Stimulated activated CD4-positive, alpha-beta T cell treated with anti-CD3 and anti-CD28 coated beads, Interleukin-1b, Interleukin-23, amount 100 ng/mL, for 48 hours (primary cell): Measurements from ENCODE around the gene FAM171A1.

Experiments used
- DNase-seq: peaks from one replicate; pipeline ENCODE4 v3.0.0-alpha.2; 2020

FAM171A1 gene

DNA sequence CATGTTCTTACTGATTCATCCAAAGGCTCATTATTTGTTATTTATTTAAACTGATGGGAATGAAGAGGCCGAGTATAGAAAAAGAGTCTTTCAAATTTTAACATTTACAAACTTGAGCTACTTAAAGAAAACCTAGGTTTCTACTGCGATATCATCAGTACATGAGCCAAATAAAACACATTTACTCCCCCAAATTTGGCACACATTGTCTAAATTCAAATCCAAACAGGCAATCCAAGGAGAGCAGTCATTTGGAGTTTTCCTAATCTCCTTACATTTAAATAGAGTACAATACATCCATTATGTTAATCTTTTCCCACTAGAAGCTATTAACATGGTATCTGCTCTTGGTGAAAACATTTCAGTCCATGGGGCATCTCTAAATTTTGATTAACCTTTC is 204.8 kb downstream of the FAM171A1 start:
- no peak for DNase-seq

DNA sequence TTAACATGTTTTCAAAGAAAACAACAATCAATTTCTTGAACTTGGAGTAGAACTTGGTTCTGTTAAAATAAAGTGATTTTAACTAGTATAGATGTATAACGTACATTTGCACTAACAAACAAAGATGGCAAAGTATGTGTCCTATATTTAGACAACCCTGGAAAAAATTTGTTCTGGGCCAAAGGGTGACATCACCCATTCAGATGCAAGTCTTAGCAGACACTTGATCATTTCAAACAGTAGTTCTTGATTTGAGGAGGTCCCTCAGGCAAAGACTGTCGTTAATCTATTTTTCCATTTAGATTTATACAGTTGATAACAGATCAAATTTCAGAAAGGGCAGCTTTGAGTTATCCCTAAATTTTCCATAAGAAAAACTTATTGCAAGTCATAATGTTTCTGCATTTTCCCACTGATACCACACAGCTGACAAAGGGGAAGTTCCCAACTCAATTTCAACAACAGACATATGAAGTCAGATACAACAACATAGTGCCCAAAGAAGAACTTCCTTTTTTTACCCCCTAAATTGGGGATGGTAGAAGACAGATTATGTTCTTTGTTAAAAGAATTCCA is 207.7 kb downstream of the FAM171A1 start:
- DNase-seq, result no peak
